Activated CD8-positive, alpha-beta memory T cell treated with anti-CD3 and anti-CD28 coated beads, Interleukin-2, amount 50 U/mL, for 24 hours (primary cell): ENCODE data around the gene SDK2.

Experiments
- DNase-seq: peaks from one replicate; pipeline ENCODE4 v3.0.0-alpha.2; 2020; ENCODE audit errors: extremely low read depth

Gene SDK2

GRCh38 chr17:73304438-73304837, 339.8 kb downstream of the SDK2 start:
- DNase-seq, result no peak

DNA sequence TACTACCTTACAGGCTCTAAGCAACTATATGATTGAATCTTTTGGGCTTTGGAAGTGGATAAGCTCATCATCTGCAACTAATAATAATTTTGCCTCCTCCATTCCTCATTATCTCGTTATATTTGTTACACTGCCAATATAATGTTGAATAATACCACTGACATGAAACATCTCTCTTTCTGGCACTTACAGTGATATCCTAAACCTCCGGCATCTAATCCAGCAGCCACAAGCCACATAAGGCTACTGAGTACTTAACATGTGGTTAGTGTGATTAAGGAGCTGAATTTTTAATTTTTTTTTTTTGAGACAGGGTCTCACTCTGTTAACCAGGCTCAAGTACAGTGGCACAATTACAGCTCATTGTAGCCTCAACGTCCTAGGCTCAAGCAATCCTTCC, 342.1 kb downstream of the SDK2 start:
- DNase-seq, result no peak

DNA sequence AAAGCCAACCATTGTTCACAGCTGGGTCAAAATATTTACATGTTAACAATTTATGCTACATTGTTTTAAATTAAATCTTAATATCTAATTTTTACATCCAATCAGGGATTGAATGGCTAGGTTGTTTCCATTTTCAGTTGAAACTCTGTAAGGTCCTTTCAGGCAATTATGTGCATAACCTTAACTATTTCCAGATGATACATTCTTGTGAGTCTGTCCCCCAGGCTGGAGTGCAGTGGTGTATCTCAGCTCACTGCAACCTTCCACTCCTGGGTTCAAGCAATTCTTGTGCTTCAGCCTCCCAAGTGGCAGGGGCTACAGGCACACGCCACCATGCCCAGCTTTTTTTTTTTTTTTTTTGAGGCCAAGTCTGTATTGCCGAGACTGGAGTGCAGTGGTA, 342.9 kb downstream of the SDK2 start:
- DNase-seq, result no peak

- DNase-seq, result no peak
These were observed 343.9 kb downstream of the SDK2 start for GRCh38 chr17:73300392-73300791.

GRCh38 chr17:73297934-73298861, 346.0 kb downstream of the SDK2 start:
- DNase-seq, result no peak

DNA sequence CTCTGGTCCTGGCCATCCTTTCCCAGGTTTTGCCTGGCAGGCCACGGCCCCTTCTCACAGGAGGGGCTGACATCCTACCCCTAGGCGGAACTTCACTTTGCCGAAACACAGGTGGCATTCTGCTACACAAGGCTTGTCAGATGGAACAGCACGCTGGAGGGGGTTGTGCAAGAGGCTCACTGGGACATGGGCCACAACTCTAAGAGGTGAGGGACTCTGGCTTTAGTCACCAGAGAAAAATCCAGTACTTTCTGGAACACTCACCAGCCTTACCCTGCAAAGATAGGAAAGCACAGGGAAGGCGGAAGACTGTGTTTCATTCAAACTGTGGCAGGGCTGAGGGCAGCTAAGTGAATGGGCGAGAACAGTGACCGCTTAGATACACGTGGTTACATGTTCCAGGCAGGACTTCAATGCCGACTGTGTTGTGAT, 350.7 kb downstream of the SDK2 start:
- DNase-seq, result no peak

- DNase-seq, result no peak
These were observed 351.2 kb downstream of the SDK2 start for GRCh38 chr17:73293031-73293430.

GRCh38 chr17:73292031-73292531, 352.2 kb downstream of the SDK2 start:
- no peak for DNase-seq

GRCh38 chr17:73291260-73291801, 352.9 kb downstream of the SDK2 start:
- no peak for DNase-seq

GRCh38 chr17:73290399-73291259, 353.6 kb downstream of the SDK2 start:
- no peak for DNase-seq

GRCh38 chr17:73289549-73290254, 354.5 kb downstream of the SDK2 start:
- no peak for DNase-seq

GRCh38 chr17:73288534-73289302, 355.5 kb downstream of the SDK2 start:
- DNase-seq, result no peak

- no peak for DNase-seq
These were observed 357.4 kb downstream of the SDK2 start for GRCh38 chr17:73286863-73287296.

- DNase-seq, result no peak
These were observed 358.1 kb downstream of the SDK2 start for GRCh38 chr17:73285916-73286862.

- no peak for DNase-seq
These were observed 358.7 kb downstream of the SDK2 start for GRCh38 chr17:73285603-73285908.

DNA sequence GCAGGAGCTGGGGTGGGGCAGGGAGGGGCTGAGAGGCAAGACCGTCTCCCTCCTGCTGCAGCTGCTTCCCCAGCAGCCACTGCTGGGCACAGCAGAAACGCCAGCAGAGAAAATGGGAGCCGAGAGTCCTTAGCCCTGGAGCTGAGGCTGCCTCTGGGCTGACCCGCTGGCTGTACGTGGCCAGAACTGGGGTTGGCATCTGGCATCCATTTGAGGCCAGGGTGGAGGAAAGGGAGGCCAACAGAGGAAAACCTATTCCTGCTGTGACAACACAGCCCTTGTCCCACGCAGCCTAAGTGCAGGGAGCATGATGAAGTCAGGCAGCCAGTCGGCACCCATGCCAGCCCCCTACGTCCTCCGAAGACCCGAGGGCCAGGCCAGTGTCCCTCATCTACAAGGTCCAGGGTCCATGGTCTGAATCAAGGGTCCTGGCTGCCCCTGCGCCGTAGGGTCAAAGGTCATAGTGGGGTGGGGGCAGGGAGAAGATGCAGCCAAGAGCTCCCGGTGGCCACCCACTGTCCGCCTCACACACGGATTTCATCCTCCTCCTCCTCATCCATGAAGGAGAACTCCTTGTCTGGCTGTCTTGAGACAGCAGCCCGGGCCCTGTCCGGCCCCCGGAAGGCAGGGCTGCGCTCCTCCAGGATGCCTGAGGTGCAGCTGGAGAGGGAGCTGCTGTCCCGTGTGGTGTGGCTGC, 359.2 kb downstream of the SDK2 start:
- DNase-seq, result no peak
